ENCODE results near the gene MLNR.

- TF ChIP-seq, protein P1, sequence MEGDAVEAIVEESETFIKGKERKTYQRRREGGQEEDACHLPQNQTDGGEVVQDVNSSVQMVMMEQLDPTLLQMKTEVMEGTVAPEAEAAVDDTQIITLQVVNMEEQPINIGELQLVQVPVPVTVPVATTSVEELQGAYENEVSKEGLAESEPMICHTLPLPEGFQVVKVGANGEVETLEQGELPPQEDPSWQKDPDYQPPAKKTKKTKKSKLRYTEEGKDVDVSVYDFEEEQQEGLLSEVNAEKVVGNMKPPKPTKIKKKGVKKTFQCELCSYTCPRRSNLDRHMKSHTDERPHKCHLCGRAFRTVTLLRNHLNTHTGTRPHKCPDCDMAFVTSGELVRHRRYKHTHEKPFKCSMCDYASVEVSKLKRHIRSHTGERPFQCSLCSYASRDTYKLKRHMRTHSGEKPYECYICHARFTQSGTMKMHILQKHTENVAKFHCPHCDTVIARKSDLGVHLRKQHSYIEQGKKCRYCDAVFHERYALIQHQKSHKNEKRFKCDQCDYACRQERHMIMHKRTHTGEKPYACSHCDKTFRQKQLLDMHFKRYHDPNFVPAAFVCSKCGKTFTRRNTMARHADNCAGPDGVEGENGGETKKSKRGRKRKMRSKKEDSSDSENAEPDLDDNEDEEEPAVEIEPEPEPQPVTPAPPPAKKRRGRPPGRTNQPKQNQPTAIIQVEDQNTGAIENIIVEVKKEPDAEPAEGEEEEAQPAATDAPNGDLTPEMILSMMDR (IDR thresholded peaks at IDR 0.05; ENCODE audit: insufficient read depth, low read length, poor library complexity, severe bottlenecking) = no peak
- no peak for TF ChIP-seq EZH2phosphoT487 (conservative IDR thresholded peaks at IDR 0.05; ENCODE audit: low read length)
Measured at GRCh38 chr13:49234741-49235140, 14.6 kb downstream of the MLNR start.

All from SU-DHL-6 (cell line).